SKM-1 (cell line): ENCODE results near the gene MRTFA.
"Not testable (repeated sequence)": the region's sequence is repeated elsewhere in the genome, so short reads cannot be mapped to it uniquely, and the experiment has no call there.

Experiments used
- DNase-seq: peaks from one replicate; lab custom pipeline; 2025; ENCODE audit not compliant: unreplicated experiment; lab: John Stamatoyannopoulos, UW

The MRTFA gene

GRCh38 chr22:40403141-40403540 lies 233.4 kb downstream of the MRTFA start:
- no peak for DNase-seq

DNA sequence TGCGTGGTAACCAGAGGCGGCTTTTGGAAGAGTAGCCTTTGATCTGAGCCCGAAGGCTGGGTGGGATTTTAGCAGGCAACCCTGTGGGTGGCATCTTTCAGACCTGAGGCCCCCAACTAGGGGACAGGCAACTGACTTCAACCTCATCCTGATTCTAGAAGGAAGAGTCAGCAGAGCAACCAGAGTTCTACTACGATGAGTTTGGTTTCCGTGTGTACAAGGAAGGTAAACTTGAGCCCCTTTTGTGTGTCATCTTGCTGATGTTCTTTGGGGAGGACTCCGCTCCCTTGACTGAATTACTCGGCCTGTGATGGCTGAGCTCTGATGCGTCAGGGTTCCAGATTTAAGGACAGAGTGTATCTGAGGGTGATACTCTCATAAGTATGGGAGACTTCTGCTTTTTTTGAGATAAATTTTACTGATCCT lies 234.5 kb downstream of the MRTFA start:
- no peak for DNase-seq

- no peak for DNase-seq
Observed at GRCh38 chr22:40401532-40401931, 235.0 kb downstream of the MRTFA start.

DNA sequence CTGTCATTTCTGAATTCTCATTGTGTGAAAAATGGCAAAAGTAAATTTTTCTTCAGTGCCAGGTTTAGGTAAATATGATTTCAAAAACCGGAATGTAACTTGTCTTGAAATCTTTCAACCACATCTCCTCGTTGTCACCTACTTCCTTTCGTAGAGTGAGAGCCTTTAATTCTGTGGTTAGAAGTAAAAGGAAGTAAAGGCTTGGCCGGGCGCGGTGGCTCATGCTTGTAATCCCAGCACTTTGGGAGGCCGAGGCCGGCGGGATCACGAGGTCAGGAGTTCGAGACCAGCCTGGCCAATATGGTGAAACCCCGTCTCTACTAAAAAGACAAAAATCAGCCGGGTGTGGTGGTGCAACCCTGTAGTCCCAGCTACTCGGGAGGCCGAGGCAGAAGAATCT lies 236.4 kb downstream of the MRTFA start:
- peak; percentile 80 for DNase-seq

DNA sequence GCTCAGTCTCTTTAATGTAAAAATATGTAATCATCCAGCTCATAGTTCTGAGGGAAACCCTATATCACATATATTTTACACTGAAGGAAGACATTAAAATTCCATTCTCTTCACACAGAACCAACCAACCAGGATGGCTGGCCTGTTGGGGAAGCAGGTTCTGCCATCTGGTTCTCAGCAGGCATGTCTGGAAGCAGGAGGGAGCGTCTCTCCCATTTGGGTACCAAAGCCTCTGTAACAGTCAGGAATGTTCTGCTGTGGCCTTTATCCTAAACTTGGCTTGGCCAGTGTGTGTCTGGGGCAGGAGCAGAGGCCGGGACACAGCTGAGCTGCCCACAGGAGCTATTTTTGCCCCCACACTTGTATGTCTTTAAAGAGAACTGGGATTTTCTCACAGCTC lies 236.9 kb downstream of the MRTFA start:
- no peak for DNase-seq

DNA sequence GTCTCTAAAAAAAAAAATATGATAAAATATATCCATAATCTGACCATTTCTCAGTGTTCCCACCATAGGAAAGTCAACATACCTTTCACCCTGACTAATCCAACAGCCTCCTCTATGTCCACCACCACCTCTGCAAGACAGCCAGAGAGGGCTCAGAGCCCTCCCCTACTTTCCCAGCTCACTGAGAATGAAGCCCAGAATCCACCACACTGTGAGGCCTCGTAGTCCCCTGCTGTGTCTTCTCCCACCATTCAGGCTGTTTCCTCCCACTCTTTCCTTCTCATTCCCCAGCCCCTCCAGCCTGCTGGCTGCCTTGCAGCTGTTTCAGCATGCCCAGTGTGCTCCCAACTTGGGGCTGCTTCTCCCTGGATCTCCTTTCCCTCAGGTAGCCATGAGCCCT lies 239.1 kb downstream of the MRTFA start:
- DNase-seq: no peak

DNA sequence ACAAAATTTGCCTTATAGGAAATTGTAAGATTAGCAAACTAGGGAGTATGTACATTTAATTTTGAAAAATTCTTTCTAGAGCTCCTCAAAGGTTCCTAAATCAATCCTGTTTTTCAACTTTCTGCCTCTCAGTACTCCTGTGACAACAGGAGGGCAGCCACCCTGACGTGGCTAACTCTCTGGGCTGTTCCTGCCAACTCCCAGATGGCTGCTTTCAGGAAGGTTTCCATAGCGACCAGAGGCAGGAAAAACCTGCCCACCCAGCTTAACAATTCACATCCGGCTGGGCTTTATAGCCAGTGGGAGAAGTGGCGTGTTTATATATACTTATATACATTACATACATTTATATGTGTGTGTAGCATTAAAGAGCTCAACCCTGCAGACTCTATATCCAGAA lies 239.6 kb downstream of the MRTFA start:
- DNase-seq: no peak

GRCh38 chr22:40395607-40396006 lies 240.9 kb downstream of the MRTFA start:
- DNase-seq: no peak

GRCh38 chr22:40394607-40395006 lies 241.9 kb downstream of the MRTFA start:
- DNase-seq: no peak

GRCh38 chr22:40392618-40393017 lies 243.9 kb downstream of the MRTFA start:
- DNase-seq: no peak

GRCh38 chr22:40391417-40391816 lies 245.1 kb downstream of the MRTFA start:
- no peak for DNase-seq

DNA sequence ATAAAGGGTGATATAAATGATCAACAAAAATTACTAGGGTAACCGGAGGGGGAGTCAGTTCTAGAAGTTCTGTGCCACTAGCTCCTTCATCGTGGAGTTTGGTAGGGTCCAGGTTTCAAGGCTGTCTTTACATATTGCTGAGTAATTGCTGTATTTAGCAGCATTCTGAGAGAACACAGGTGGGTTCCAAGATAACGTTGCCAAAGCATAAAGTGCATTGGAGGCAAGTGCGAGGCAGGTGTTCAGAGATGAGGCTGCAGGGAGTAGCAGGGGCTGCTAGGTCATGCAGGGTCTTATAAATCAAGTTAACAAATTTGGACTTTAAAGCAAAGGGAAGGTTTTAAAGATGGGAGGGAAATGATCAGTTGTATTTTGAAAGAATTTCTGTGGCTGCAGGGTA lies 248.3 kb downstream of the MRTFA start:
- no peak for DNase-seq

GRCh38 chr22:40387746-40388145 lies 248.8 kb downstream of the MRTFA start:
- DNase-seq: no peak

GRCh38 chr22:40385036-40385782 lies 251.3 kb downstream of the MRTFA start:
- DNase-seq: peak; percentile 48

DNA sequence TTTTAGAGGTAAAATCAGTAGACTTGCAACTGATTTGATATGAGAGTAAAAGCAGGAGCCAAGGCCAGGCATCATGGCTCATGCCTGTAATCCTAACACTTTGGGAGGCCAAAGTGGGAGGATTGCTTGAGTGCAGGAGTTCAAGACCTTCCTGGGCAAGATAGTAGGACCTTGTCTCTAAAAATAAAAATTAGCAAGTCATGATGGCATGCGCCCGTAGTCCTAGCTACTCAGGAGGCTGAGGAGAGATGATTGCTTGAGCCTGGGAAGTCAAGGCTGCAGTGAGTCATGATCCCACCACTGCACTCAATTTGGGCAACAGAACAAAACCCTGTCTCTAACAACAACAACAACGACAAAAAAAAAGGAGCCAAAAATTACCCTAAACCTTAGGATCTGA lies 252.6 kb downstream of the MRTFA start:
- no peak for DNase-seq

DNA sequence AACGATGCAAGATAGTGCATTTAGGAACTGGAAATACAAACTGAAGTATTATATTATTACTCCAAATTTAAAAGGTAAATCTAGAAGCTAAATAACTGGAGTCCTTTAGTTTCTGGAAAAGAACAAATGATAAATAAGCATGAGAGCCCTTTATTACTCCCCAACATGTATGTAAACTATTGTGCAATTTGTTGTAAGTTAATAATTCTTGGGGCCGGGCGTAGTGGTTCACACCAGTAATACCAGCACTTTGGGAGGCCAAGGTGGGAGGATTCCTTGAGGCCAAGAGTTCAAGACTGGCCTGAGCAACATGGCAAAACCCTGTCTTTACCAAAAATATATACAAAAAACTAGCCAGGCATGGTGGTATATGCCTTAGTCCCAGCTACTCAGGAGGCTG lies 255.1 kb downstream of the MRTFA start:
- no peak for DNase-seq

DNA sequence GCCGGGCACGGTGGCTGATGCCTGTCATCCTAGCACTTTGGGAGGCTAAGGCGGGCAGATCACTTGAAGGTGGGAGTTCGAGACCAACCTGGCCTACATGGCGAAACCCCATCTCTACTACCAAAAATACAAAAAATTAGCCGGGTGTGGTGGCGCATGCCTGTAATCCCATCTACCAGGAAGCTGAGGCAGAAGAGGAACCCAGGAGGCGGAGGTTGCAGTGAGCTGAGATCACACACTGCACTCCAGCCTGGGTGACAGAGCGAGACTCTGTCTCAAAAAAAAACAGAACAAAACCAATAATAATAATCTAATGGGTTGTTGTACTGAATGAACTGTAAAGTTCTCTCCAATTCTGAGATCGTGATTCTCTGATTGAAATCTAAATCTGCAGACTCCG lies 258.1 kb downstream of the MRTFA start:
- DNase-seq: not testable (repeated sequence)

DNA sequence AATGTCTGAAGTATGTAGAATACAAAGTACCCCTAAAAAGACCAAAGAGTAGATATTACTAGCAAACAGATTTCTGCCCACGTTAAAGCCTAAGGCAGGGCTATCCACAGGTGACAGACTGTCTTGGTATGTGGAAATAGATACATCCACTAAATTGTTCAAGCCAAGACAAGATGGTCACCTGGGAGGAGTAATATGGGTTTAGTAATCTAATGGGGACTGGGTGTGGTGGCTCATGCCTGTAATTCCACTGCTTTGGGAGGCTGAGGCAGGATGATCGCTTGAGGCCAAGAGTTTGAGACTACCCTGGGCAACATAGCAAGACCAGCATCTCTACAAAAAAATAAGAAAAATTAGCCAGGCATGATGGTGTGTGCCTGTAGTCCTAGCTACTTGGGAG lies 258.6 kb downstream of the MRTFA start:
- no peak for DNase-seq

DNA sequence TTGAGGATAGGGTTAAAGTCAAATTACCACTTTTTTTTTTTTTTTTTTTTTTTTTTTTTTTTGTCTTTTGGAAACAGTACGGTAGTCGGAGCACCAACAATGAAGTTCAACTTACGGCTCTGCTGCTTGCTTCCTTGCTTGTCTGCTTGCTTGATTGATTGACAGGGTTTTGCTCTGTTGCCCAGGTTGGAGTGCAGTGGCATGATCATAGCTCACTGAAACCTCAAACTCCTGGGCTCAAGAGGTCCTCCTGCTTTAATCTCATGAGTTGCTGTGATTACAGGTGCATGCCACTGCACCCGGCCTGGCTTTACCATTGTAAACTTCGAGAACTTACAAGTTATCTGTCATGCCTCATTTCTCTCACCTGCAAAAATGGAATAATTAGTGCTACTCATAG lies 260.4 kb downstream of the MRTFA start:
- no peak for DNase-seq

DNA sequence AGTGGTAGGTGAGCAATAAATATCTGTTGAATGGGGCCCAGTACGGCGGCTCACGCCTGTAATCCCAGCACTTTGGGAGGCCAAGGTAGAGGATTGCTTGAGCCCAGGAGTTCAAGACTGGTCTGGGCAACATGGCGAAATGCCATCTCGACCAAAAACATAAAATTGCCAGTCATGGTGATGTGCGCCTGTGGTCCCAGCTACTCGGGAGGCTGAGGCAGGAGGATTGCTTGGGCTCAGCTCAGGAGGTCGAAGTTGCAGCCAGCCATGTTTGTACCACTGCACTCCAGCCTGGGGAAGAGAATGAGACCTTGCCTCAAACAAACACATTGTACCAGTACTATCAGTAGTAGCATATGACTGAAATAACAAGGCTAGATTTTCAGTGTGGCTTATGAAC lies 262.0 kb downstream of the MRTFA start:
- no peak for DNase-seq

DNA sequence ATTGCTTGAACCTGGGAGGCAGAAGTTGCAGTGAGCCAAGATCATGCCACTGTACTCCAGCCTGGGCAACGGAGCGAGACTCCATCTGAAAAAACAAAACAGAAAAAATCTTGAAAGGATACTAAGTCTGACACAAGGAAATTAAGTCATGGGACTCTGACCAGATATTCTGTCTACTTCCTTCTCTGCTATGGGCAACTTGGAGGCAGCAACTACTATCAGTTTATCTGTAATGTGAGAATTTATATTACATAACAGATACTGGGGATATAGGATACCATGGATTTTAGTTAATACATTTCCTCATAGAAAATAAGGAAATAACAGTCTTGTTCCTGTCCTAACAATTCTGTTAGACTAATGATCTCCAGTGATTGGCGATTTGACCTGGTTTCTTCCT lies 267.7 kb downstream of the MRTFA start:
- DNase-seq: no peak

GRCh38 chr22:40368016-40368415 lies 268.5 kb downstream of the MRTFA start:
- DNase-seq: no peak

DNA sequence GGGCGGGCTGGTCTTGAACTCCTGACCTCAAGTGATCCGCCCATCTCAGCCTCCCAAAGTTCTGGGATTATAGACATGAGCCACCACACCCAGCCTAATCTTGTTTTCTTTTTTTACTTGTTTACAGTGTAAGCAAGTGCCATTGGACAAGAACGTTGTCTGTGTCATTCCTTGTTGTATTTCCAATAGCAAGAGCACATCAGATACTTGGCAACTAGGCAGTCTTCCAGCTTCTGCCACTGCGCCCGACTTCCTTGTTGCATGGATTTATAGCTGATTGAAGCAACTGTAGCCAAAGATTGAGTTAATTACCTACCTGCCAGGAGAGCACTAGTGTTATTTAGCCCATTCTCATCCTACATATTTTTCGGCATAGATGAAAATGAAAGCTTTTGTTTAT lies 269.2 kb downstream of the MRTFA start:
- no peak for DNase-seq
